ENCODE data around the gene OPN4. TPM values are rescaled to one million over a fixed set of nuclear protein-coding genes. Genes with fewer than 3 reads are reported as not detected.

OPN4 gene
- total RNA-seq, 1 experiment from 2014 or later: not detected

- Mint-ChIP-seq H3K36me3 (ENCODE audit: insufficient read depth, unreplicated experiment) (no peaks in the 10 kb centered on the region), H3K27ac (ENCODE audit: low read depth, unreplicated experiment) (peak overlapping the region; percentile 96), H3K27me3 (ENCODE audit: insufficient read depth, unreplicated experiment) (no peaks in the 10 kb centered on the region), H3K4me1 (ENCODE audit: insufficient read depth, unreplicated experiment) (peaks cover 5% of the 10 kb centered on the region), H3K4me3 (ENCODE audit: unreplicated experiment) (peak overlapping the region; percentile 73), H3K9me3 (ENCODE audit: unreplicated experiment) (no peaks in the 10 kb centered on the region)
- CTCF ChIA-PET: interaction anchor here (0.7 to 1.1 kb wide), 4 partner anchors 18 to 265 kb away, joined by 3 to 4 read pairs (median 4); no protein-coding TSS in a partner anchor
- DNase-seq (ENCODE audit: unreplicated experiment): peak; percentile 89
- intact Hi-C loops (cut with micrococcal nuclease): loop anchor here (1.0 kb wide), 2 partner anchors 46 to 188 kb away; no protein-coding TSS in a partner anchor
- peak; percentile 85 for TF ChIP-seq CTCF (IDR thresholded peaks at IDR 0.05; ENCODE audit: unreplicated experiment)
- BruUV-seq (replicated peaks): no TSS peak
- POLR2A ChIA-PET: interaction anchor here (0.6 to 2.3 kb wide), 6 partner anchors 44 to 257 kb away, joined by 3 to 9 read pairs (median 3); partner anchors contain the start of genes ADIRF and BMPR1A
Observed at GRCh38 chr10:86710987-86711512, 56.7 kb downstream of the OPN4 start.

- ChIA-PET CTCF (interaction anchor here (0.6 to 1.3 kb wide), 7 partner anchors 18 to 189 kb away, joined by 3 to 5 read pairs (median 3); no protein-coding TSS in a partner anchor), POLR2A (interaction anchor here (0.7 to 2.3 kb wide), 7 partner anchors 15 to 257 kb away, joined by 3 to 9 read pairs (median 3); partner anchors contain the start of genes ADIRF and BMPR1A)
- DNase-seq (ENCODE audit: unreplicated experiment): peak; percentile 31
- intact Hi-C loops (cut with micrococcal nuclease): loop anchor here (1.0 kb wide), 2 partner anchors 46 to 188 kb away; no protein-coding TSS in a partner anchor
- Mint-ChIP-seq H3K4me3 (ENCODE audit: unreplicated experiment) (peak overlapping the region; percentile 74), H3K9me3 (ENCODE audit: unreplicated experiment) (no peaks in the 10 kb centered on the region), H3K4me1 (ENCODE audit: insufficient read depth, unreplicated experiment) (peaks cover 5% of the 10 kb centered on the region), H3K27ac (ENCODE audit: low read depth, unreplicated experiment) (peak overlapping the region; percentile 96), H3K36me3 (ENCODE audit: insufficient read depth, unreplicated experiment) (no peaks in the 10 kb centered on the region), H3K27me3 (ENCODE audit: insufficient read depth, unreplicated experiment) (no peaks in the 10 kb centered on the region)
- TF ChIP-seq CTCF (IDR thresholded peaks at IDR 0.05; ENCODE audit: unreplicated experiment): no peak
- BruUV-seq (replicated peaks): no TSS peak
Observed at GRCh38 chr10:86711513-86712316, 57.4 kb downstream of the OPN4 start.

- H3K36me3 Mint-ChIP-seq (ENCODE audit: insufficient read depth, unreplicated experiment): no peaks in the 10 kb centered on the region
- ChIA-PET POLR2A (interaction anchor here (0.6 to 2.3 kb wide), 4 partner anchors 14 to 193 kb away, joined by 3 to 9 read pairs (median 6); partner anchors contain the start of gene BMPR1A), CTCF (interaction anchor here (0.7 to 1.3 kb wide), 4 partner anchors 138 to 188 kb away, joined by 3 to 5 read pairs (median 3); no protein-coding TSS in a partner anchor)
- H3K27me3 Mint-ChIP-seq (ENCODE audit: insufficient read depth, unreplicated experiment): no peaks in the 10 kb centered on the region
- no peak for DNase-seq (ENCODE audit: unreplicated experiment)
- peaks cover 5% of the 10 kb centered on the region for H3K4me1 Mint-ChIP-seq (ENCODE audit: insufficient read depth, unreplicated experiment)
- H3K9me3 Mint-ChIP-seq (ENCODE audit: unreplicated experiment): no peaks in the 10 kb centered on the region
- BruUV-seq (replicated peaks): TSS peak; percentile 72
- no peak for TF ChIP-seq CTCF (IDR thresholded peaks at IDR 0.05; ENCODE audit: unreplicated experiment)
- peak overlapping the region; percentile 96 for H3K27ac Mint-ChIP-seq (ENCODE audit: low read depth, unreplicated experiment)
- intact Hi-C loops (cut with micrococcal nuclease): no loop called here
- peak overlapping the region; percentile 74 for H3K4me3 Mint-ChIP-seq (ENCODE audit: unreplicated experiment)
Observed at GRCh38 chr10:86712317-86712707, 58.0 kb downstream of the OPN4 start.
